K562 (cell line): ENCODE measurements around the gene QRFP. TPM values are rescaled to one million over a fixed set of nuclear protein-coding genes. Genes with fewer than 3 reads are reported as not detected.
A peak's percentile ranks its signal among the peaks of the same experiment; 100 is the strongest.

Experiments used
- CHD2 ChIP-seq: IDR thresholded peaks from 2 replicates; pipeline ENCODE4 v1.6.1; 2011; ENCODE audit warnings: low read depth, low read length
- CREM ChIP-seq: IDR thresholded peaks from 2 replicates; pipeline ENCODE4 v1.6.1; 2014; ENCODE audit warnings: antibody characterized with exemption, low read depth
- FOXK1 ChIP-seq: sonication (generic); formaldehyde crosslinking; IDR thresholded peaks from 2 replicates; pipeline ENCODE4 v1.8.0; 2022; ENCODE audit warnings: missing genetic modification reagents, mild to moderate bottlenecking, borderline replicate concordance
- GTF2F1 ChIP-seq: IDR thresholded peaks from 2 replicates; pipeline ENCODE4 v1.6.1; 2011; ENCODE audit warnings: low read depth, low read length, improper control_type of control experiment
- MAFF ChIP-seq: IDR thresholded peaks from 2 replicates; pipeline ENCODE4 v1.6.1; 2012; ENCODE audit warnings: low read length, improper control_type of control experiment
- MAFK ChIP-seq: IDR thresholded peaks from 2 replicates; pipeline ENCODE4 v1.6.1; 2011; ENCODE audit warnings: low read length, improper control_type of control experiment
- RFX1 ChIP-seq: fragments of 450-650 bp; IDR thresholded peaks from 2 replicates; pipeline ENCODE4 v1.6.1; 2016; ENCODE audit warnings: mild to moderate bottlenecking, moderate library complexity
- TOE1 ChIP-seq, 2 experiments: fragments of 450-650 bp in 1 of 2; sonication (generic) in 1 of 2; formaldehyde crosslinking in 1 of 2; IDR thresholded peaks; 2 replicates each; pipeline versions ENCODE4 v1.7.1 to v1.8.0; 2016 to 2022; ENCODE audit warnings: borderline replicate concordance in 2 of 2, mild to moderate bottlenecking in 2 of 2, antibody characterized with exemption in 1 of 2, inconsistent platforms in 1 of 2, low read depth in 1 of 2, missing genetic modification reagents in 1 of 2, moderate library complexity in 1 of 2
- polyA plus RNA-seq, 8 experiments: library from polyadenylated mRNA; depleted of rRNA in 4 of 8; stranded (reverse) in 5 of 8; unstranded in 3 of 8; fragments of >200 nt; fragmentation: Nextera tagmentation in 2 of 8; fragmentation: Illumina TruSeq in 1 of 8; extraction: Ambion mirVana in 2 of 8; extraction: Trizol in 1 of 8; gene quantifications; 2 replicates each; pipeline versions ENCODE4 v1.2.1 to v1.2.3, GENCODE V29; 2011 to 2014; ENCODE audit warnings: inconsistent platforms in 1 of 8, missing spikeins in 1 of 8
- total RNA-seq, 7 experiments: library from RNA; depleted of rRNA in 6 of 7; stranded (reverse); fragments of >200 nt in 6 of 7; fragmentation: Illumina TruSeq in 2 of 7; extraction: Trizol in 2 of 7; gene quantifications; 2 replicates each; pipeline versions ENCODE4 v1.2.1 to v1.2.3, GENCODE V29; 2011 to 2021; ENCODE audit warnings: low replicate concordance in 1 of 7
- TF ChIP-seq, protein P1 (sequence below), 2 experiments: fragments of 450-650 bp; formaldehyde crosslinking in 1 of 2; IDR thresholded peaks; 2 replicates each; pipeline versions ENCODE4 v1.4.0 to v1.6.1; 2014 to 2020; ENCODE audit warnings: mild to moderate bottlenecking in 2 of 2, borderline replicate concordance in 1 of 2, low read depth in 1 of 2
- TF ChIP-seq, protein P2 (sequence below), 2 experiments: fragments of 150-350 bp in 1 of 2; IDR thresholded peaks; 2 replicates each; pipeline ENCODE4 v1.6.1; 2012 to 2016; ENCODE audit warnings: low read depth in 2 of 2, low read length in 2 of 2, mild to moderate bottlenecking in 1 of 2, moderate library complexity in 1 of 2
- TF ChIP-seq, protein P3 (sequence below), 2 experiments: fragments of 450-650 bp in 1 of 2; sonication (generic) in 1 of 2; formaldehyde crosslinking in 1 of 2; IDR thresholded peaks in 1 of 2; conservative IDR thresholded peaks in 1 of 2; 2 replicates each; pipeline versions ENCODE4 v1.6.1 to v1.8.1; 2016 to 2023; ENCODE audit warnings: mild to moderate bottlenecking in 2 of 2, moderate library complexity in 2 of 2, inconsistent platforms in 1 of 2, missing genetic modification reagents in 1 of 2

QRFP gene
- total and polyA plus RNA-seq, 9 of the 15 experiments (the other 6 are each of a cell fraction or from before 2014, with no cell fraction given): not detected

DNA sequence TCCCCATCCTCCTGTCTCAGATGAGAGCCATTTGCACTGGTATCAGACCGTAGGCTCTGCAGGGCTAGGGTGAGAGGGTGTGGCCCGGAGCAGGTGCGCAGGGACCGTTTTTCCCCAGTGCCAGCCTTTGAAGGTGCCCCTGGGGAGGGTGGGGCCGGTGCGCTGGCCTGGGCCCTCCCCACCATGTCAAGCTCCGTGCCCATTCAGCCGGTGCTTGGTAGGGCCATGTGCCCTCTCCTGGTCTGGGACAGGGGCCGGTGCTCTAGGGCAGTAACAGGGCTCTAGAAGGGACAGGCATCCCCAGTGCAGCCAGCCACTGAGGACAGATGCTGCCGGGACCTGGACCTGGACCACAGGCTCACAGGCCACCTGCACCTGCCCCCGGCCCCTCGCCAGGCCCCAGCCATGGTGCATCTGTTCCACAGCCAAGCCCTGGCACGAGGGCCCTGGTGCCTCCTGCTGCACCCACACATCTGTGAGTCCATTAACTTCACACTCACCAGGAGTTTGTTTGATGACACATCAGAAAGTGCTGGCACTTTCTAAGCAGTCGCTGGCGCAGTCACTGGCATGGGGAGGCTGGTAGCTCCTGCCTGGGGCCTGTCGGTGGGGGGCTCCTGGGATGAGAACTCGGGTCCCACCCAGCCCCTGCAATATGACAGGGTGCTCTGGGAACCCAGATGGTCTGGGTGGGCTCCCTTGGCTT is 5.0 kb upstream of the QRFP start (continued):
- TF ChIP-seq TOE1 (IDR thresholded peaks at IDR 0.05; ENCODE audit: borderline replicate concordance) (no peak), TOE1 (CRISPR knock-in tag; IDR thresholded peaks at IDR 0.05; ENCODE audit: borderline replicate concordance, low read depth) (no peak), MAFK (peak; percentile 23; the same call in 1 of the 2 replicates), CHD2 (peak; percentile 7; the same call in 1 of the 2 replicates), GTF2F1 (0 out of 2 replicates have a peak, but pooled peaks have one; percentile 51), MAFF (peak; percentile 21; the same call in 1 of the 2 replicates), CREM (no peak), FOXK1 (CRISPR knock-in tag) (no peak), RFX1 (no peak)
- TF ChIP-seq, protein P1, sequence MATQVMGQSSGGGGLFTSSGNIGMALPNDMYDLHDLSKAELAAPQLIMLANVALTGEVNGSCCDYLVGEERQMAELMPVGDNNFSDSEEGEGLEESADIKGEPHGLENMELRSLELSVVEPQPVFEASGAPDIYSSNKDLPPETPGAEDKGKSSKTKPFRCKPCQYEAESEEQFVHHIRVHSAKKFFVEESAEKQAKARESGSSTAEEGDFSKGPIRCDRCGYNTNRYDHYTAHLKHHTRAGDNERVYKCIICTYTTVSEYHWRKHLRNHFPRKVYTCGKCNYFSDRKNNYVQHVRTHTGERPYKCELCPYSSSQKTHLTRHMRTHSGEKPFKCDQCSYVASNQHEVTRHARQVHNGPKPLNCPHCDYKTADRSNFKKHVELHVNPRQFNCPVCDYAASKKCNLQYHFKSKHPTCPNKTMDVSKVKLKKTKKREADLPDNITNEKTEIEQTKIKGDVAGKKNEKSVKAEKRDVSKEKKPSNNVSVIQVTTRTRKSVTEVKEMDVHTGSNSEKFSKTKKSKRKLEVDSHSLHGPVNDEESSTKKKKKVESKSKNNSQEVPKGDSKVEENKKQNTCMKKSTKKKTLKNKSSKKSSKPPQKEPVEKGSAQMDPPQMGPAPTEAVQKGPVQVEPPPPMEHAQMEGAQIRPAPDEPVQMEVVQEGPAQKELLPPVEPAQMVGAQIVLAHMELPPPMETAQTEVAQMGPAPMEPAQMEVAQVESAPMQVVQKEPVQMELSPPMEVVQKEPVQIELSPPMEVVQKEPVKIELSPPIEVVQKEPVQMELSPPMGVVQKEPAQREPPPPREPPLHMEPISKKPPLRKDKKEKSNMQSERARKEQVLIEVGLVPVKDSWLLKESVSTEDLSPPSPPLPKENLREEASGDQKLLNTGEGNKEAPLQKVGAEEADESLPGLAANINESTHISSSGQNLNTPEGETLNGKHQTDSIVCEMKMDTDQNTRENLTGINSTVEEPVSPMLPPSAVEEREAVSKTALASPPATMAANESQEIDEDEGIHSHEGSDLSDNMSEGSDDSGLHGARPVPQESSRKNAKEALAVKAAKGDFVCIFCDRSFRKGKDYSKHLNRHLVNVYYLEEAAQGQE (IDR thresholded peaks at IDR 0.05; ENCODE audit: borderline replicate concordance): no peak
- TF ChIP-seq, protein P1 (CRISPR knock-in tag; IDR thresholded peaks at IDR 0.05; ENCODE audit: low read depth): no peak
- TF ChIP-seq, protein P2, sequence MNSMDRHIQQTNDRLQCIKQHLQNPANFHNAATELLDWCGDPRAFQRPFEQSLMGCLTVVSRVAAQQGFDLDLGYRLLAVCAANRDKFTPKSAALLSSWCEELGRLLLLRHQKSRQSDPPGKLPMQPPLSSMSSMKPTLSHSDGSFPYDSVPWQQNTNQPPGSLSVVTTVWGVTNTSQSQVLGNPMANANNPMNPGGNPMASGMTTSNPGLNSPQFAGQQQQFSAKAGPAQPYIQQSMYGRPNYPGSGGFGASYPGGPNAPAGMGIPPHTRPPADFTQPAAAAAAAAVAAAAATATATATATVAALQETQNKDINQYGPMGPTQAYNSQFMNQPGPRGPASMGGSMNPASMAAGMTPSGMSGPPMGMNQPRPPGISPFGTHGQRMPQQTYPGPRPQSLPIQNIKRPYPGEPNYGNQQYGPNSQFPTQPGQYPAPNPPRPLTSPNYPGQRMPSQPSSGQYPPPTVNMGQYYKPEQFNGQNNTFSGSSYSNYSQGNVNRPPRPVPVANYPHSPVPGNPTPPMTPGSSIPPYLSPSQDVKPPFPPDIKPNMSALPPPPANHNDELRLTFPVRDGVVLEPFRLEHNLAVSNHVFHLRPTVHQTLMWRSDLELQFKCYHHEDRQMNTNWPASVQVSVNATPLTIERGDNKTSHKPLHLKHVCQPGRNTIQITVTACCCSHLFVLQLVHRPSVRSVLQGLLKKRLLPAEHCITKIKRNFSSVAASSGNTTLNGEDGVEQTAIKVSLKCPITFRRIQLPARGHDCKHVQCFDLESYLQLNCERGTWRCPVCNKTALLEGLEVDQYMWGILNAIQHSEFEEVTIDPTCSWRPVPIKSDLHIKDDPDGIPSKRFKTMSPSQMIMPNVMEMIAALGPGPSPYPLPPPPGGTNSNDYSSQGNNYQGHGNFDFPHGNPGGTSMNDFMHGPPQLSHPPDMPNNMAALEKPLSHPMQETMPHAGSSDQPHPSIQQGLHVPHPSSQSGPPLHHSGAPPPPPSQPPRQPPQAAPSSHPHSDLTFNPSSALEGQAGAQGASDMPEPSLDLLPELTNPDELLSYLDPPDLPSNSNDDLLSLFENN (IDR thresholded peaks at IDR 0.05; ENCODE audit: low read depth in 2 of 2, low read length in 2 of 2): 0 out of 4 replicates have a peak, but pooled peaks of 1 of the 2 experiments have one; percentile 33
- TF ChIP-seq, protein P3, sequence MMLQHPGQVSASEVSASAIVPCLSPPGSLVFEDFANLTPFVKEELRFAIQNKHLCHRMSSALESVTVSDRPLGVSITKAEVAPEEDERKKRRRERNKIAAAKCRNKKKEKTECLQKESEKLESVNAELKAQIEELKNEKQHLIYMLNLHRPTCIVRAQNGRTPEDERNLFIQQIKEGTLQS (IDR thresholded peaks at IDR 0.05): no peak
- TF ChIP-seq, protein P3 (CRISPR knock-in tag; conservative IDR thresholded peaks at IDR 0.05): peak; percentile 58; the same call in 1 of the 2 replicates
